Mesenchymal stem cell (in vitro differentiated cells and primary cell): ENCODE results near the gene NTSR1.

Source experiments
- DNase-seq: peaks from one replicate; pipeline ENCODE4 v3.0.0-alpha.2; 2013
- H2AFZ ChIP-seq: one replicate; pipeline ENCODE4 v1.6.1; 2013; ENCODE audit warnings: low read depth, mild to moderate bottlenecking, control low read depth, inconsistent platforms, low read length, moderate library complexity
- H2AK5ac ChIP-seq: 2 replicates; pipeline ENCODE4 v1.6.1; 2013; ENCODE audit warnings: low read length, moderate library complexity, mild to moderate bottlenecking, inconsistent platforms; ENCODE audit not compliant: severe bottlenecking
- H2BK120ac ChIP-seq: one replicate; pipeline ENCODE4 v1.6.1; 2013; ENCODE audit warnings: low read depth, mild to moderate bottlenecking, inconsistent platforms, low read length, moderate library complexity
- H2BK12ac ChIP-seq, 2 experiments: one replicate each; pipeline ENCODE4 v1.6.1; 2013; ENCODE audit warnings: inconsistent platforms in 2 of 2, low read length in 2 of 2, mild to moderate bottlenecking in 2 of 2, moderate library complexity in 2 of 2, control low read depth in 1 of 2
- H2BK15ac ChIP-seq: one replicate; pipeline ENCODE4 v1.6.1; 2013; ENCODE audit warnings: mild to moderate bottlenecking, low read depth, inconsistent platforms; ENCODE audit not compliant: poor library complexity, severe bottlenecking
- H2BK5ac ChIP-seq: 2 replicates; pipeline ENCODE4 v1.6.1; 2013; ENCODE audit warnings: low read depth, mild to moderate bottlenecking, low read length, control low read depth, inconsistent platforms; ENCODE audit not compliant: poor library complexity, severe bottlenecking
- H3K14ac ChIP-seq, 2 experiments: one replicate each; pipeline ENCODE4 v1.6.1; 2013; ENCODE audit warnings: inconsistent platforms in 2 of 2, low read length in 2 of 2, control low read depth in 1 of 2, mild to moderate bottlenecking in 1 of 2, moderate library complexity in 1 of 2
- H3K18ac ChIP-seq, 2 experiments: one replicate each; pipeline ENCODE4 v1.6.1; 2013; ENCODE audit warnings: inconsistent platforms in 2 of 2, low read length in 2 of 2, control low read depth in 1 of 2, low read depth in 1 of 2, mild to moderate bottlenecking in 1 of 2
- H3K23ac ChIP-seq, 2 experiments: one replicate each; pipeline ENCODE4 v1.6.1; 2013; ENCODE audit warnings: inconsistent platforms in 2 of 2, low read length in 2 of 2, mild to moderate bottlenecking in 2 of 2, moderate library complexity in 2 of 2, control low read depth in 1 of 2
- H3K27ac ChIP-seq: 2 replicates; pipeline ENCODE4 v1.5.1; 2013; ENCODE audit warnings: mild to moderate bottlenecking, moderate library complexity, low read length, control low read depth, inconsistent platforms; ENCODE audit not compliant: poor library complexity, severe bottlenecking
- H3K27me3 ChIP-seq, 2 experiments: 2 replicates each; pipeline versions ENCODE4 v1.6.1 to v1.7.0; 2013; ENCODE audit warnings: low read length in 2 of 2, mild to moderate bottlenecking in 2 of 2, moderate library complexity in 2 of 2, control low read depth in 1 of 2, inconsistent platforms in 1 of 2; ENCODE audit not compliant: control insufficient read depth in 1 of 2, insufficient read depth in 1 of 2
- H3K36me3 ChIP-seq, 2 experiments: 2 replicates each; pipeline versions ENCODE4 v1.6.1 to v1.7.0; 2013; ENCODE audit warnings: low read length in 2 of 2, control low read depth in 1 of 2, inconsistent platforms in 1 of 2, low read depth in 1 of 2, mild to moderate bottlenecking in 1 of 2; ENCODE audit not compliant: insufficient read depth in 2 of 2, control insufficient read depth in 1 of 2
- H3K4ac ChIP-seq, 2 experiments: one replicate each; pipeline ENCODE4 v1.6.1; 2013; ENCODE audit warnings: inconsistent platforms in 2 of 2, low read length in 2 of 2, mild to moderate bottlenecking in 2 of 2, moderate library complexity in 2 of 2, control low read depth in 1 of 2, low read depth in 1 of 2
- H3K4me1 ChIP-seq: 2 replicates; pipeline ENCODE4 v1.6.1; 2013; ENCODE audit warnings: low read depth, low read length, control low read depth; ENCODE audit not compliant: control insufficient read depth, insufficient read depth
- H3K4me2 ChIP-seq: 2 replicates; pipeline ENCODE4 v1.6.1; 2013; ENCODE audit warnings: low read length, mild to moderate bottlenecking, inconsistent platforms; ENCODE audit not compliant: poor library complexity, severe bottlenecking
- H3K4me3 ChIP-seq, 2 experiments: 2 replicates each; pipeline versions ENCODE4 v1.5.1 to v1.7.0; 2013; ENCODE audit warnings: low read length in 2 of 2, mild to moderate bottlenecking in 2 of 2, control low read depth in 1 of 2, low read depth in 1 of 2; ENCODE audit not compliant: insufficient read depth in 1 of 2
- H3K79me1 ChIP-seq: replicated peaks from 2 replicates; pipeline ENCODE4 v1.6.1; 2013; ENCODE audit warnings: mild to moderate bottlenecking, control low read depth, low read length, inconsistent platforms; ENCODE audit not compliant: poor library complexity, severe bottlenecking
- H3K9ac ChIP-seq: 2 replicates; pipeline ENCODE4 v1.7.0; 2013; ENCODE audit warnings: mild to moderate bottlenecking, low read length, moderate library complexity
- H3K9me3 ChIP-seq: 2 replicates; pipeline ENCODE4 v1.7.0; 2013; ENCODE audit warnings: mild to moderate bottlenecking, low read length; ENCODE audit not compliant: control insufficient read depth
- H4K8ac ChIP-seq: one replicate; pipeline ENCODE4 v1.6.1; 2013; ENCODE audit warnings: inconsistent platforms, mild to moderate bottlenecking, low read length, moderate library complexity
- H4K91ac ChIP-seq: one replicate; pipeline ENCODE4 v1.6.1; 2013; ENCODE audit warnings: mild to moderate bottlenecking, low read length, inconsistent platforms
- WGBS: methylation state at CpG from one replicate; pipeline ENCODE4 v1.1.7; 2013; ENCODE audit warnings: mixed read lengths; 5-methylcytosine and 5-hydroxymethylcytosine counted together

The NTSR1 gene

DNA sequence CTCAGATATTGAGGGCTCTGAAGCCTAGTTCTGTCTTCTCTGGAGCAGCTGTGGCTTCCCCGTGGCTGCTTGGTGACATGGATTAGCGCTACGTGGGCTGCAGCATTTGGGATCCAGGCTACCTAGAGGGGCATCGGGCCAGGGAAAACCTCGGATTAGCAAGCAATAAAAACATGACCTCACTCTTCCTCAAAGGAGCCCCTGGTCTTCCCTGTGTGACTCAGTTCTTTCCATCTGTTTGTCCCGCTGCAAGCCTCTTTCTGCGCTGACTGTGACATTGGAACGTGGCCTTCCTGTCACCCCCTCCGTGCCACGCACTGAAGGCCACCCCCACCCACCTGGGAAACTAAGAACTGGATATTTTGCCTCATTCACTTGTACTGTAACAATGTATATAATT lies 91.2 kb downstream of the NTSR1 start:
- peaks cover 28% of the 10 kb centered on the region for H3K4me1 ChIP-seq
- H3K14ac ChIP-seq, result no peak overlapping the region
- no peak overlapping the region for H2BK15ac ChIP-seq
- H2AFZ ChIP-seq, result no peak overlapping the region
- no peaks in the 10 kb centered on the region for H3K27me3 ChIP-seq
- H2AK5ac ChIP-seq, result no peak overlapping the region
- no peak overlapping the region for H3K4me3 ChIP-seq
- peaks cover 46 to 48% of the 10 kb centered on the region in 2 experiments for H3K36me3 ChIP-seq
- H3K9ac ChIP-seq, result no peak overlapping the region
- H4K91ac ChIP-seq, result no peak overlapping the region
- no peak overlapping the region for H3K27ac ChIP-seq
- H2BK5ac ChIP-seq, result no peak overlapping the region
- H3K79me1 ChIP-seq, result peaks cover 19% of the 10 kb centered on the region
- H3K9me3 ChIP-seq, result no peaks in the 10 kb centered on the region
- DNase-seq, result no peak
- H2BK120ac ChIP-seq, result no peak overlapping the region
- no peak overlapping the region for H3K4me2 ChIP-seq
- no peak overlapping the region for H4K8ac ChIP-seq
- H2BK12ac ChIP-seq, result no peak overlapping the region
- no peak overlapping the region for H3K23ac ChIP-seq
- H3K4ac ChIP-seq, result no peak overlapping the region
- WGBS, result 87% methylated on average over 8 of the region's 10 CpGs
- H3K18ac ChIP-seq, result no peak overlapping the region

GRCh38 chr20:62800314-62801259 lies 92.0 kb downstream of the NTSR1 start:
- no peak overlapping the region for H3K14ac ChIP-seq
- no peak overlapping the region for H2BK120ac ChIP-seq
- no peak overlapping the region for H2BK5ac ChIP-seq
- no peaks in the 10 kb centered on the region for H3K27me3 ChIP-seq
- no peaks in the 10 kb centered on the region for H3K9me3 ChIP-seq
- no peak overlapping the region for H2BK12ac ChIP-seq
- H3K18ac ChIP-seq, result no peak overlapping the region
- no peak overlapping the region for H4K8ac ChIP-seq
- H2AFZ ChIP-seq, result no peak overlapping the region
- no peak overlapping the region for H3K9ac ChIP-seq
- H3K23ac ChIP-seq, result no peak overlapping the region
- no peak overlapping the region for H3K4ac ChIP-seq
- no peak overlapping the region for H2BK15ac ChIP-seq
- H3K4me1 ChIP-seq, result peaks cover 22% of the 10 kb centered on the region
- H3K79me1 ChIP-seq, result peaks cover 21% of the 10 kb centered on the region
- whole genome bisulfite sequencing, result 93% methylated on average over 24 of the region's 26 CpGs
- no peak overlapping the region for H3K4me2 ChIP-seq
- no peak overlapping the region for H3K27ac ChIP-seq
- H3K36me3 ChIP-seq, result peaks cover 46 to 48% of the 10 kb centered on the region in 2 experiments
- H2AK5ac ChIP-seq, result no peak overlapping the region
- H4K91ac ChIP-seq, result no peak overlapping the region
- H3K4me3 ChIP-seq, result no peak overlapping the region
- DNase-seq, result no peak

DNA sequence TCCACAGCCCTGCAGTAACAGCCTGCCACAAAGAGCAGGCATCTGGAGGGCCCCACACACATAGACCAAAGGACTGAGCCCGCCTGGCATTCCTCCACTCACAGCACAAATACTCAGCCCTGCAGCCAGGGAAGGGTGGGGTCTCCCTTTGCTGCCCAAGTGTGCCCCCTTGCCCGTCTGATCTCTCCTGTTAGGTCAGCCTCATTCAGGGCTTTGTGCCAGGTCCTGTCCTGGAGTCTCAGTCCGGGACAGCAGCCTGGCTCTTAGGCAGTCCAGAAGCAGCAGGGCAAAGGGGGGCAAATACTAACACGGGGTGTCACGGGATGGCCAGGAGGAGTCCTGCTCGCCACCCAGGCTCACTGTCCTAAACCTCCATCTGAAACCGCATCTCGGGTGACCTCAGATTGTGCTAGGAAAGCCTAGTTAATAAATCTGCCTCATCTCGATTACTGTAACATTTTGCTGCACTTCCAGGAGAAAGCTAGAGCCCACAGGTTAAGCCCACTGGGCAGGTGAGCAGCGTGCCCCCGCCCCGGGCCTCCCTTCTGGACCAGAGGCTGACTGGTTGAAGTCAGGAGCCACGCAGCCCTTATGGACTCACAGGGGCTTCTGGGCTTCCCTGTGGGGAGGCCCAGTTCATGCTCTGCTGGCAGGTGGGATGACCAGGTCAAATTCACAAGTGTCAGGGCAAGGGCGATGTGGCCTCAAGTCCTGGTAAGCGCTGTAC lies 92.8 kb downstream of the NTSR1 start:
- H3K27me3 ChIP-seq, result no peaks in the 10 kb centered on the region
- peaks cover 46 to 48% of the 10 kb centered on the region in 2 experiments for H3K36me3 ChIP-seq
- H3K27ac ChIP-seq, result no peak overlapping the region
- DNase-seq, result no peak
- H2AK5ac ChIP-seq, result no peak overlapping the region
- no peaks in the 10 kb centered on the region for H3K9me3 ChIP-seq
- H4K8ac ChIP-seq, result no peak overlapping the region
- peaks cover 23% of the 10 kb centered on the region for H3K79me1 ChIP-seq
- H3K14ac ChIP-seq, result no peak overlapping the region
- H2BK120ac ChIP-seq, result no peak overlapping the region
- H2AFZ ChIP-seq, result no peak overlapping the region
- peak overlapping the region in 1 of 2 experiments; percentile 14 for H3K23ac ChIP-seq
- H3K4me3 ChIP-seq, result no peak overlapping the region
- no peak overlapping the region for H2BK5ac ChIP-seq
- no peak overlapping the region for H3K4me2 ChIP-seq
- no peak overlapping the region for H3K9ac ChIP-seq
- WGBS, result 96% methylated on average over 15 of the region's 15 CpGs
- no peak overlapping the region for H3K4ac ChIP-seq
- H2BK15ac ChIP-seq, result no peak overlapping the region
- no peak overlapping the region for H3K18ac ChIP-seq
- no peak overlapping the region for H2BK12ac ChIP-seq
- H3K4me1 ChIP-seq, result peaks cover 30% of the 10 kb centered on the region
- H4K91ac ChIP-seq, result no peak overlapping the region

DNA sequence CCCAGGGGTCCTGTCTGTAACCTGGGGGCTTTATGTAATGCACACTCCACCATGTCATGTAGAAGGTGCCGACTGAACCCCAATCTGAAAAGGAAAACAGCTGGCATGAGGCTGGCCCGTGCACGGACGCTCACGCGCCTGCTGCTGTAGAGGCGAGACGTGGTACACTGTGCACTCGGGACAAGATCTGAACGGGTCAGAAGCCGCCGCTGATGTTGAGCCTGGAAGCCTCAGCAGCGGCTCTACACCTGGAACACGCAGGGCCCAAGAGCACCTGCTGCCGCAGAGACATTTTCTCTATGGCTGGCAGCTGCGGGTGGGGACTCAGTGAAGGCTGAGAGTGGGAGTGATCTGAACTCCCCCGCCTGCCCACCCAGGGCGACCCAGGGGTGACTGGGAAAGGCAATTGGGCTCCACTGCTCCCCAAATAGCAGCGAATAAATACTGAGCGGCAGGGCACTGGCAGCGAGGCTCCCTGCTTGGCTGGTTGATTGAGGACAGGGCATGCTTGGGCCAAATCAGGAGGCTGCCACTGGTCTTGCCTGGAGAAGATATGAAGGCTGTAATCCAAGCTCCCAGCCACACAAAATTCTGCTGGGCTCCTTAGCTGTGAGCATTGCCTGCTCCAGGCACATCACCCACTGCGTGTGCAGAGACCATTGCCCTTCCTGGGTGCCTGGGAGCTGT lies 93.5 kb downstream of the NTSR1 start:
- Histone ChIP-seq H2BK120ac (no peak overlapping the region), H3K79me1 (peaks cover 25% of the 10 kb centered on the region), H3K9me3 (no peaks in the 10 kb centered on the region), H2AFZ (no peak overlapping the region), H3K27ac (no peak overlapping the region), H3K36me3 (peaks cover 46 to 54% of the 10 kb centered on the region in 2 experiments), H3K4me2 (no peak overlapping the region), H3K4ac (no peak overlapping the region), H3K18ac (no peak overlapping the region), H4K8ac (no peak overlapping the region), H3K4me3 (no peak overlapping the region), H2BK12ac (no peak overlapping the region), H3K4me1 (peaks cover 33% of the 10 kb centered on the region), H3K9ac (no peak overlapping the region), H2BK15ac (no peak overlapping the region), H3K14ac (no peak overlapping the region), H4K91ac (no peak overlapping the region), H2AK5ac (no peak overlapping the region), H2BK5ac (no peak overlapping the region), H3K23ac (no peak overlapping the region), H3K27me3 (no peaks in the 10 kb centered on the region)
- no peak for DNase-seq
- 87% methylated on average over 21 of the region's 22 CpGs for WGBS
